Endothelial cell of umbilical vein (primary cell): ENCODE results near the gene EDEM2. TPM values are rescaled to one million over a fixed set of nuclear protein-coding genes. Genes with fewer than 3 reads are reported as not detected.
A peak's percentile ranks its signal among the peaks of the same experiment; 100 is the strongest.

Source experiments
- BruUV-seq: library from RNA; stranded (reverse); fragments of 400-500 nt; replicated peaks from 2 replicates; lab custom pipeline; 2021; lab: Mats Ljungman, UMichigan
- CTCF ChIA-PET: fragments of 300-600, 350-600 bp; sonication (Branson Sonifier 250); formaldehyde crosslinking; loops from one replicate; lab custom pipeline; 2021; ENCODE audit warnings: antibody characterized with exemption, inconsistent platforms; lab: Charles Lee
- POLR2A ChIA-PET: fragments of 300-600, 350-600 bp; sonication (Branson Sonifier 250); formaldehyde crosslinking; loops from one replicate; lab custom pipeline; 2021; ENCODE audit warnings: antibody characterized with exemption, inconsistent platforms; lab: Charles Lee
- DNase-seq: peaks from one replicate; pipeline ENCODE4 v3.0.0-alpha.2; 2011; ENCODE audit warnings: low read depth, low spot score
- FAIRE-seq: peaks from 2 replicates; lab custom pipeline; 2011; peaks lifted over from hg19 to GRCh38; lab: Jason Lieb, UNC
- H2AFZ ChIP-seq: 2 replicates; pipeline ENCODE4 v1.6.0; 2012; ENCODE audit warnings: low read depth, low read length, control low read depth, inconsistent platforms
- H3K27ac ChIP-seq: 2 replicates; pipeline ENCODE4 v1.5.1; 2011; ENCODE audit warnings: low read depth, mild to moderate bottlenecking, control low read depth, low read length, moderate library complexity; ENCODE audit not compliant: insufficient read depth
- H3K27me3 ChIP-seq, 2 experiments: 2 replicates each; pipeline versions ENCODE4 v1.6.0 to v1.6.1; 2011; ENCODE audit warnings: low read length in 2 of 2, mixed read lengths in 1 of 2; ENCODE audit not compliant: control insufficient read depth in 2 of 2, insufficient read depth in 2 of 2
- H3K36me3 ChIP-seq, 2 experiments: 2 replicates in 1 of 2; 3 replicates in 1 of 2; pipeline ENCODE4 v1.5.1; 2011; ENCODE audit warnings: low read length in 2 of 2, mild to moderate bottlenecking in 1 of 2, moderate library complexity in 1 of 2; ENCODE audit not compliant: control insufficient read depth in 2 of 2, insufficient read depth in 2 of 2; ENCODE audit errors: extremely low read depth in 1 of 2
- H3K4me1 ChIP-seq: 3 replicates; pipeline ENCODE4 v1.5.1; 2011; ENCODE audit warnings: mild to moderate bottlenecking, low read length; ENCODE audit not compliant: control insufficient read depth, insufficient read depth; ENCODE audit errors: extremely low read depth
- H3K4me2 ChIP-seq: 2 replicates; pipeline ENCODE4 v1.6.1; 2011; ENCODE audit warnings: low read length, control low read depth, mixed read lengths; ENCODE audit not compliant: insufficient read depth
- H3K4me3 ChIP-seq, 3 experiments: fragments of 200-600 bp in 1 of 3; sonication (generic), shearing (Covaris generic) in 1 of 3; replicated peaks in 1 of 3; 2 replicates each; pipeline ENCODE4 v1.5.1; 2011 to 2016; ENCODE audit warnings: control low read depth in 3 of 3, low read length in 3 of 3, mild to moderate bottlenecking in 2 of 3, inconsistent platforms in 1 of 3, low read depth in 1 of 3, moderate library complexity in 1 of 3; ENCODE audit not compliant: insufficient read depth in 1 of 3
- H3K79me2 ChIP-seq: 2 replicates; pipeline ENCODE4 v1.6.0; 2012; ENCODE audit warnings: low read length, inconsistent platforms; ENCODE audit not compliant: control insufficient read depth, insufficient read depth
- H3K9ac ChIP-seq: replicated peaks from 2 replicates; pipeline ENCODE3; 2011; ENCODE audit warnings: low read length, control low read depth; ENCODE audit not compliant: insufficient read depth; ENCODE audit errors: extremely low read depth
- H3K9me1 ChIP-seq: replicated peaks from 3 replicates; pipeline ENCODE4 v1.6.0; 2011; ENCODE audit warnings: mild to moderate bottlenecking, low read length; ENCODE audit not compliant: control insufficient read depth, insufficient read depth; ENCODE audit errors: extremely low read depth
- H3K9me3 ChIP-seq: replicated peaks from 2 replicates; pipeline ENCODE4 v1.5.1; 2012; ENCODE audit warnings: low read length, inconsistent platforms; ENCODE audit not compliant: control insufficient read depth, insufficient read depth
- H4K20me1 ChIP-seq: replicated peaks from 2 replicates; pipeline ENCODE3; 2011; ENCODE audit warnings: mild to moderate bottlenecking, low read length; ENCODE audit not compliant: control insufficient read depth, insufficient read depth; ENCODE audit errors: extremely low read depth
- EZH2 ChIP-seq: IDR thresholded peaks from 2 replicates; pipeline ENCODE4 v1.6.1; 2012; ENCODE audit warnings: borderline replicate concordance, low read depth, mild to moderate bottlenecking, moderate library complexity, low read length, inconsistent platforms; ENCODE audit not compliant: severe bottlenecking
- FOS ChIP-seq: IDR thresholded peaks from 2 replicates; pipeline ENCODE4 v1.6.1; 2011; ENCODE audit warnings: mild to moderate bottlenecking, low read length, moderate library complexity, borderline replicate concordance; ENCODE audit not compliant: insufficient read depth
- GATA2 ChIP-seq: IDR thresholded peaks from 2 replicates; pipeline ENCODE4 v1.7.0; 2011; ENCODE audit warnings: low read depth, mild to moderate bottlenecking, moderate library complexity, mixed read lengths, low read length; ENCODE audit not compliant: insufficient read length, insufficient read depth
- JUN ChIP-seq: IDR thresholded peaks from 2 replicates; pipeline ENCODE4 v1.6.1; 2011; ENCODE audit warnings: borderline replicate concordance, low read depth; ENCODE audit not compliant: insufficient read length, insufficient read depth
- MYC ChIP-seq: IDR thresholded peaks from one replicate; pipeline ENCODE4 v1.6.1; 2011; ENCODE audit warnings: mild to moderate bottlenecking, low read depth, low read length
- POLR2A ChIP-seq: IDR thresholded peaks from 2 replicates; pipeline ENCODE4 v1.6.1; 2012; ENCODE audit warnings: low read depth, mild to moderate bottlenecking, control low read depth, low read length
- POLR2AphosphoS5 ChIP-seq: IDR thresholded peaks from 2 replicates; pipeline ENCODE4 v1.6.1; 2012; ENCODE audit warnings: low read depth, mild to moderate bottlenecking, control low read depth, low read length, moderate library complexity; ENCODE audit not compliant: insufficient read depth
- dilution Hi-C: fragments of 300-500 bp; cut with MboI; formaldehyde crosslinking; loops from one replicate; pipeline ENCODE4 v1.15.0; 2019; ENCODE audit warnings: low sequenced_read_pairs; ENCODE audit not compliant: extremely low pct_ligation_motif_present
- intact Hi-C: fragments of 100-400 bp; cut with micrococcal nuclease; formaldehyde crosslinking; loops from one replicate; pipeline ENCODE4 v1.10.0; 2022
- polyA plus RNA-seq, 4 experiments: library from polyadenylated mRNA; depleted of rRNA in 3 of 4; stranded (reverse) in 3 of 4; unstranded in 1 of 4; fragments of >200 nt; gene quantifications; 2 replicates each; pipeline versions ENCODE4 v1.2.1 to v1.2.3, GENCODE V29; 2011 to 2012; ENCODE audit warnings: missing spikeins in 1 of 4
- total RNA-seq: library from RNA; stranded (reverse); gene quantifications from 2 replicates; pipeline ENCODE4 v1.2.3, GENCODE V29; 2021
- TF ChIP-seq, protein P1 (sequence below), 2 donors: IDR thresholded peaks; 1 replicate in 1 of 2; 2 replicates in 1 of 2; pipeline ENCODE4 v1.5.1; 2011; ENCODE audit warnings: low read length in 2 of 2, mild to moderate bottlenecking in 2 of 2, moderate library complexity in 2 of 2, control low read depth in 1 of 2, inconsistent platforms in 1 of 2, low read depth in 1 of 2; ENCODE audit not compliant: insufficient read depth in 1 of 2; ENCODE audit errors: extremely low read depth in 1 of 2
- TF ChIP-seq, protein P2 (sequence below): IDR thresholded peaks from 2 replicates; pipeline ENCODE4 v1.6.1; 2011; ENCODE audit not compliant: insufficient read depth, insufficient read length

EDEM2 gene
- total and polyA plus RNA-seq, 2 donors (not counting 3 experiments of a cell fraction or from before 2014, with no cell fraction given), result 29.1 to 39.5 TPM

DNA sequence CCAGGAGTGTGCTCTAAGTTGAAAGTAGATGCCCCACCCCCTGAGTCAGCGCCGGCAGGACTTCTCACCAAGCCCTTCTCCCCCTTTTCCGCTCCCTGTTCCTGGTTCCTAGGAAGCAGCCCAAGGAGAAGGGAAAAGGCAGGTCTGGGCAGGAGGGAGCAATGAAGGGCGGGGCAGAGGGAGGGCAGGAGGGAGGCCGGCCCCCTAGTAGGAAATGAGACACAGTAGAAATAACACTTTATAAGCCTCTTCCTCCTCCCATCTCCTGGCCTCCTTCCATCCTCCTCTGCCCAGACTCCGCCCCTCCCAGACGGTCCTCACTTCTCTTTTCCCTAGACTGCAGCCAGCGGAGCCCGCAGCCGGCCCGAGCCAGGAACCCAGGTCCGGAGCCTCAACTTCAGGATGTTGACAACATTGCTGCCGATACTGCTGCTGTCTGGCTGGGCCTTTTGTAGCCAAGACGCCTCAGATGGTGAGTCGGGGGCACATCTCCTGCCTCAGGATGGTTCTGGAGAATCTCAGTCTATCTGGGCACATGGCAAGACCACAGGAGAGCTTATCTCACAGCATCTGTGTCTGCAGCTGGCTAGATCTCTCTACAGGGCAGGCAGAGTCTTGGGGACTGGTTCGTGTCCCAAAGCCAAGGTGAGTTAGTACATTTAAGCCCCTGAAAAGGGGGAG lies 24.8 kb upstream of the EDEM2 start, which contains the start of gene PROCR:
TSS of gene PROCR (plus strand) at position 320 of the 681 bp plus-strand sequence. CDS start at position 403, 83 bp downstream.
- ChIA-PET POLR2A (no interaction called here), CTCF (interaction anchor here (1.0 to 6.9 kb wide), 4 partner anchors 26 to 267 kb away, joined by 3 to 82 read pairs (median 6); partner anchors contain the start of gene EDEM2)
- Histone ChIP-seq H3K4me2 (peak within 1 kb of the TSS; percentile 91), H3K79me2 (peaks cover 38% of the 10 kb centered on the region), H3K9me3 (no peaks in the 10 kb centered on the region), H3K36me3 (peaks cover 9 to 11% of the 10 kb centered on the region in 2 experiments), H2AFZ (peak within 1 kb of the TSS; percentile 9), H4K20me1 (no peaks in the 10 kb centered on the region), H3K4me3 (peak within 1 kb of the TSS; percentile 70 to 93 (median 80)), H3K27me3 (no peaks in the 10 kb centered on the region), H3K9ac (peak within 1 kb of the TSS; percentile 89), H3K27ac (peak within 1 kb of the TSS; percentile 79), H3K9me1 (no peaks in the 10 kb centered on the region), H3K4me1 (peaks cover 37% of the 10 kb centered on the region)
- TF ChIP-seq, protein P1, sequence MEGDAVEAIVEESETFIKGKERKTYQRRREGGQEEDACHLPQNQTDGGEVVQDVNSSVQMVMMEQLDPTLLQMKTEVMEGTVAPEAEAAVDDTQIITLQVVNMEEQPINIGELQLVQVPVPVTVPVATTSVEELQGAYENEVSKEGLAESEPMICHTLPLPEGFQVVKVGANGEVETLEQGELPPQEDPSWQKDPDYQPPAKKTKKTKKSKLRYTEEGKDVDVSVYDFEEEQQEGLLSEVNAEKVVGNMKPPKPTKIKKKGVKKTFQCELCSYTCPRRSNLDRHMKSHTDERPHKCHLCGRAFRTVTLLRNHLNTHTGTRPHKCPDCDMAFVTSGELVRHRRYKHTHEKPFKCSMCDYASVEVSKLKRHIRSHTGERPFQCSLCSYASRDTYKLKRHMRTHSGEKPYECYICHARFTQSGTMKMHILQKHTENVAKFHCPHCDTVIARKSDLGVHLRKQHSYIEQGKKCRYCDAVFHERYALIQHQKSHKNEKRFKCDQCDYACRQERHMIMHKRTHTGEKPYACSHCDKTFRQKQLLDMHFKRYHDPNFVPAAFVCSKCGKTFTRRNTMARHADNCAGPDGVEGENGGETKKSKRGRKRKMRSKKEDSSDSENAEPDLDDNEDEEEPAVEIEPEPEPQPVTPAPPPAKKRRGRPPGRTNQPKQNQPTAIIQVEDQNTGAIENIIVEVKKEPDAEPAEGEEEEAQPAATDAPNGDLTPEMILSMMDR (IDR thresholded peaks at IDR 0.05; ENCODE audit: extremely low read depth in 1 of 2, insufficient read depth in 1 of 2, low read depth in 1 of 2, low read length in 2 of 2), result no peak
- TF ChIP-seq, protein P2, sequence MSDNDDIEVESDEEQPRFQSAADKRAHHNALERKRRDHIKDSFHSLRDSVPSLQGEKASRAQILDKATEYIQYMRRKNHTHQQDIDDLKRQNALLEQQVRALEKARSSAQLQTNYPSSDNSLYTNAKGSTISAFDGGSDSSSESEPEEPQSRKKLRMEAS, result no peak
- peak; percentile 93 for TF ChIP-seq POLR2AphosphoS5
- peak; percentile 78 for TF ChIP-seq GATA2
- no peak for TF ChIP-seq EZH2
- TF ChIP-seq FOS, result peak; percentile 60
- TF ChIP-seq MYC, result no peak
- TF ChIP-seq JUN, result peak; percentile 31
- peak; percentile 98 for TF ChIP-seq POLR2A
- intact Hi-C loops, result loop anchor here (1.0 to 5.0 kb wide), 5 partner anchors 25 to 445 kb away; partner anchors contain the start of genes EDEM2 and SPAG4
- FAIRE-seq (peak; percentile 97), DNase-seq (peak; percentile 98)
- TSS peak; percentile 53 for BruUV-seq
- dilution Hi-C loops, result no loop called here
